Measurements from ENCODE around the gene FILIP1.

Gene FILIP1

GRCh38 chr6:75416443-75416842 lies 77.2 kb downstream of the FILIP1 start:
- TF ChIP-seq SIN3A (IDR thresholded peaks at IDR 0.05; ENCODE audit: borderline replicate concordance, insufficient read depth, low read length) = no peak
- TF ChIP-seq REST (IDR thresholded peaks at IDR 0.05; ENCODE audit: insufficient read depth in 1 of 2, low read depth in 2 of 2, low read length in 2 of 2) = no peak
- TF ChIP-seq POLR2AphosphoS5 (IDR thresholded peaks at IDR 0.05; ENCODE audit: low read depth, low read length) = no peak
- no peak for TF ChIP-seq TAF1 (IDR thresholded peaks at IDR 0.05; ENCODE audit: borderline replicate concordance, insufficient read depth, low read length)
- TF ChIP-seq FOXP2 (optimal IDR thresholded peaks at IDR 0.05; ENCODE audit: borderline replicate concordance, extremely low read depth, extremely low read length, insufficient read depth) = no peak

- TF ChIP-seq TAF1 (IDR thresholded peaks at IDR 0.05; ENCODE audit: borderline replicate concordance, insufficient read depth, low read length) (no peak), POLR2AphosphoS5 (IDR thresholded peaks at IDR 0.05; ENCODE audit: low read depth, low read length) (no peak), REST (IDR thresholded peaks at IDR 0.05; ENCODE audit: insufficient read depth in 1 of 2, low read depth in 2 of 2, low read length in 2 of 2) (no peak), SIN3A (IDR thresholded peaks at IDR 0.05; ENCODE audit: borderline replicate concordance, insufficient read depth, low read length) (no peak), FOXP2 (optimal IDR thresholded peaks at IDR 0.05; ENCODE audit: borderline replicate concordance, extremely low read depth, extremely low read length, insufficient read depth) (no peak)
These were observed 77.8 kb downstream of the FILIP1 start for GRCh38 chr6:75415804-75416203.

GRCh38 chr6:75414445-75415021 lies 79.1 kb downstream of the FILIP1 start:
- TF ChIP-seq POLR2AphosphoS5 (IDR thresholded peaks at IDR 0.05; ENCODE audit: low read depth, low read length) (no peak), REST (IDR thresholded peaks at IDR 0.05; ENCODE audit: insufficient read depth in 1 of 2, low read depth in 2 of 2, low read length in 2 of 2) (no peak), FOXP2 (optimal IDR thresholded peaks at IDR 0.05; ENCODE audit: borderline replicate concordance, extremely low read depth, extremely low read length, insufficient read depth) (no peak), SIN3A (IDR thresholded peaks at IDR 0.05; ENCODE audit: borderline replicate concordance, insufficient read depth, low read length) (no peak), TAF1 (IDR thresholded peaks at IDR 0.05; ENCODE audit: borderline replicate concordance, insufficient read depth, low read length) (no peak)

- TF ChIP-seq POLR2AphosphoS5 (IDR thresholded peaks at IDR 0.05; ENCODE audit: low read depth, low read length) (no peak), SIN3A (IDR thresholded peaks at IDR 0.05; ENCODE audit: borderline replicate concordance, insufficient read depth, low read length) (no peak), TAF1 (IDR thresholded peaks at IDR 0.05; ENCODE audit: borderline replicate concordance, insufficient read depth, low read length) (no peak), FOXP2 (optimal IDR thresholded peaks at IDR 0.05; ENCODE audit: borderline replicate concordance, extremely low read depth, extremely low read length, insufficient read depth) (no peak), REST (IDR thresholded peaks at IDR 0.05; ENCODE audit: insufficient read depth in 1 of 2, low read depth in 2 of 2, low read length in 2 of 2) (no peak)
These were observed 80.5 kb downstream of the FILIP1 start for GRCh38 chr6:75412969-75413662.

Measured in PFSK-1 (cell line).